GM18951 (cell line): Measurements from ENCODE around the gene JCAD.
"Not testable (repeated sequence)": the region's sequence is repeated elsewhere in the genome, so short reads cannot be mapped to it uniquely, and the experiment has no call there.

Source experiments
- POLR2A ChIP-seq: IDR thresholded peaks from 4 replicates; pipeline ENCODE4 v1.6.1; 2011; ENCODE audit warnings: mild to moderate bottlenecking; ENCODE audit not compliant: insufficient read length, insufficient read depth; ENCODE audit errors: extremely low read depth
- in situ Hi-C: fragments of 300-500 bp; cut with MboI; formaldehyde crosslinking; loops from one replicate; pipeline ENCODE4 v1.12.0; 2022; ENCODE audit warnings: low sequenced_read_pairs, mixed read lengths, inconsistent platforms; ENCODE audit not compliant: unreplicated experiment

JCAD gene, protein sequence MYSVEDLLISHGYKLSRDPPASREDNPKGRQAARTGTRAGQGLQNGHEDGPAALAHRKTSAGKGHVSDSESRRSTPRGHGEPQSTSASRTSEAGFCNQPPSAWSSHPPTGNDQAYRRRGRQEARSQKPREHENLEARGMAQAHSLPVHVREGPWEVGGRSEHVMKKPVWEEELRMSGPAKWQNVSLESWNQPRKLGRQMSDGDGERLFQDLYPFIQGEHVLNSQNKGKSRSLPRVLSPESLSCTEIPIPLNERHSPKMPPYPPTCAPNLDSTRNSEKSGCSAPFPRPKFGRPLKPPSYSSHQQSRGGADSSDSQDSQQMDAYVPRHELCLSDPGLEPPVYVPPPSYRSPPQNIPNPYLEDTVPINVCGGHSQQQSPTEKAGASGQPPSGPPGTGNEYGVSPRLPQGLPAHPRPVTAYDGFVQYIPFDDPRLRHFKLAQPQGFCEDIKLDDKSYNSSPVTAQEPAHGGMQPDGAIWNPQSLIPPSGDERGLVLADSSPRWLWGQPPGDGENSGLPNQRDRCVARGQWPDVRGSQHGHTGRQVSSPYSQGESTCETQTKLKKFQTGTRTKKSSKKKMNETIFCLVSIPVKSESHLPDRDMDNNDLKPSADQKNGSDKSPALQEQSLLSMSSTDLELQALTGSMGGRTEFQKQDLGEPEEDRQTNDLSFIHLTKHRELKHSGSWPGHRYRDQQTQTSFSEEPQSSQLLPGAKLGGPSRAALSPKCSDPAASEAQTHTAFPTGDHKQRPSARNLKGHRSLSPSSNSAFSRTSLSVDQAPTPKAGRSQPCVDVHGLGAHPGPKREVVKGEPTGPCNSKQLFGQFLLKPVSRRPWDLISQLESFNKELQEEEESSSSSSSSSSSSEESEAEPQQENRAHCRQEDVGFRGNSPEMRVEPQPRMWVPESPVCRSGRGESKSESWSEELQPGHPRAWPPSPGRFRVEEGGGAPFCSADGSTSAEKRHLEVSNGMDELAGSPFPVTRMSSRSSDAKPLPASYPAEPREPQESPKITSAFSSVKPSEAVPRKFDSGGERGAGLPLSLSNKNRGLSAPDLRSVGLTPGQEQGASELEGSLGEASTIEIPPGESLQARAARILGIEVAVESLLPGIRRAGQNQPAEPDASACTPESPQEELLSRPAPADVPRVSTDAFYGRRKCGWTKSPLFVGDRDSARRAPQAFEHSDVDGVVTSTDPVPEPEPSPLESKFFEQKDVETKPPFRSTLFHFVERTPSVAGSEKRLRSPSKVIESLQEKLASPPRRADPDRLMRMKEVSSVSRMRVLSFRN (N-terminal part only)

DNA sequence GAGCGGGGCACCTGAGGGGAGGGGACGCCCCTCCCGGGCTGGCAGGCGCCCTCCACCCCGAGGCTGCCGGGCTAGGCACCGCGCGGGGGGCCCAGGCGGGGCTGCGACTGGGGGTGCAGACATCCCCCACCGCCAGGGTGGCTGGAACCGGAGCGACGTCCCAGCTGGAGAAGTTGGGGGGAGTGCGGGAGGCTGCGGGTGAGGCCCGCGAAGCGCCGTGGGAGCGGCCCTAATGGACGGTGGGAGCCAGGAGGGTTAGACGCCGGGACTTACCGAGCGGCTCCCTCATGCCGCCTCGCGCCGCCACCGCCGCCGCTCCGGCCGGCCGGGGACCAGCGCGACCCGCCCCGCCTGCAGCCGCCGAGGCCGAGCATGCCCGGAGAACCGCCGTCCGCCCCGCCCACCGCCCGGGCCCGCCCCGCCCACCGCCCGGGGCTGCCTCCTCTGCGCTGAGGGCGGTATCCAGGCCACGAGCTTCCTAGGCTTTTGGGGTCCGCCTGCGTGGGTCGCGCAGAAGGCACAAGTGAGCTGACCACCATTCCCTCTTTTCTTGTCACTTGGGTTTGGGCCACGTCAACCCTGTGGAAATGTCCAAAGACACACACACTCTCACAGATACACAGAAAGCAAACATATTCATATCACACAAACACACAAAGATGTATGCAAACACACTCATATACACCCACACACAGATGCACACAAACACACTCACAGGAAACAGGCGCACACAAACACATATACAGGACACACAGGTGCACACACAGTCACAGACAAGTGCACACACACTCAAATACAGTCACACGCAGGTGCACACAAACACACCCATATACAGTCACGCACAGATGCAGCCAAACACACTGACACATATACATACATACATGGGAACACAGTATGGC, at the start of gene JCAD:
Gene JCAD, minus strand, starts transcription at position 378 of the 899 bp plus-strand sequence. CDS start 11,774 bp downstream, outside the sequence.
- no peak for TF ChIP-seq POLR2A
- in situ Hi-C loops, result no loop called here

DNA sequence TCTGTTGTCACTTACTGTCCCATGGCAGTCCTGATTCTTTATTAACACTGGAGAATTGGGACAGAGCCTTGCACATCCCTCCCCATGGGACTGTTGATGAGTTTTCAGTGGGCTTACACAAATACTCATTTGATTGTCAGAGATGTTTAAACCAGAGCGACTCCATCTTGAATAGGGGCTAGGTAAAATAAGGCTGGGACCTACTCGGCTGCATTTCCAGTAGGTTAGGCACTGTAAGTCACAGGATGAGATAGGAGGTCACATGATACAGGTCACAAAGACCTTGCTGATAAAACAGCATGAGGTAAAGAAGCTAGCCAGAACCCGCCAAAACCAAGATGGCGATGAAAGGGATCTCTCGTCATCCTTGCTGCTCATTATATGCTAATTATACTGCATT, 47.6 kb upstream of the JCAD start:
- no peak for TF ChIP-seq POLR2A

DNA sequence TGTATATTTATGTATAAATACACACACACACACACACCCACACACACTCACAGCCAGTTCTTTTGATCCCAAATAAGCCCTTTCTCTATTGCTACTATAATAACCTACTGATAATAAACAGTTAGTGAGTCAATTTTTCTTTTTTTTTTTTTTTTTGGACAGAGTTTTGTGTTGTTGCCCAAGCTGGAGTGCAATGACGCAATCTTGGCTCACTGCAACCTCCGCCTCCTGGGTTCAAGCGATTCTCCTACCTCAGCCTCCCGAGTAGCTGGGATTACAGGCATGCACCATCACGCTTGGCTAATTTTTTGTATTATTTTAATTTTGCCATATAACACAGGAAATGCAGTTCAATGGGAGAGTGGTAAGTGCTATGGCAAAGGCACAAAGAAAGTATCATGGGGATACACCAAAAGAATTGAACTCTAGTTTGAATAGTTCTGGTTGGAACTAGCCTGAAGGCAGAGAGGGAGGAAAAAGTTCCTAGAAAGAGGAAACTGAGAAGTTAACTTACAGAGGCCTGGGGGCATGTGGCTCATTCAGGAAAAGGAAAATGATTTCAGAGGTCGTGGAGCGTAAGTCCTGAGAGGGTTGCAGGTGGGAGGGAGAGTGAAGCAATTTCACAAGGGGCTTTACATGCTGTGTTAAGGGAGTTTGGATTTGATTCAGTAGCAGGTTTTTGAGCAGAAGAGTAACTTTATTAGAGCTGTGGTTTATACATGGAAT, 44.4 kb upstream of the JCAD start:
- TF ChIP-seq POLR2A, result no peak
- in situ Hi-C loops, result no loop called here

More for the DNA sequence above, 47.6 kb upstream of the JCAD start:
- in situ Hi-C loops, result no loop called here

DNA sequence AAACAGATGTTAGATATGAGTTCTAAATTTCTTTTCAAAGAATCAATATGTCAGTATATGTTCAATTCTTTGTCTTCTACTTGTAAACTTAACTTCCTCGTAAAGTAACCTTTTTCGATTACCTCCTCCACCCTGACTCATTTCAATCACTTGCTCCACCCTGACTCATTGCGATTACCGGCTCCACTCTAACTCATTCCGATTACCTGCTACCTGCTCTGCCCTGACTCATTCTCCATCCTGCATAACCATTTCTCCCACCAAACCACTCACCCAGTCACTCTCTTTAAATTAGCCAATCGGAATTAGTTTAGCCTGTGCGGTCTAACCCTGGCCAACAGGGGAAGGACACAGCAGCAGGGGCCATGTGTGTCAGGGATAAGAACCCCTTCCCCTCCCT, 40.3 kb upstream of the JCAD start:
- in situ Hi-C loops, result not testable (repeated sequence)

DNA sequence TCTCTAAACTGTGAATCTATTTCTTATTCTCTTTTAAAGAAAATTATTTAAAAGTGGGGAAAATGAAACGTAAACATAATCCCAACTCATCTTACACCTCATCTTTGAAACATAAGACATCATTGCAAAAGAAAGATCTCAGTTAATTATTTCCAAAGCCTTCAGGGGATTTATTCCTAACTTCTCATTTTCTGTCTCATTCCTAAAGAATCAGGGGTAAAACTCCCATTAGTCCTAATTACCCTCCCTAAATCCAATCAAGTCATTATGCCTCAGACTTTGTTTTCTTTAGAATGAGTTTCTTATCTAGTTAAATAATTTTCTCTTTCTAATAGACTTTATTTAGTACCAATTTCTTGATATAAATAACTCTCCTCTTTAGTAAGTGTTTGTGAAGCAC, 39.7 kb upstream of the JCAD start:
- in situ Hi-C loops, result no loop called here
- no peak for TF ChIP-seq POLR2A

DNA sequence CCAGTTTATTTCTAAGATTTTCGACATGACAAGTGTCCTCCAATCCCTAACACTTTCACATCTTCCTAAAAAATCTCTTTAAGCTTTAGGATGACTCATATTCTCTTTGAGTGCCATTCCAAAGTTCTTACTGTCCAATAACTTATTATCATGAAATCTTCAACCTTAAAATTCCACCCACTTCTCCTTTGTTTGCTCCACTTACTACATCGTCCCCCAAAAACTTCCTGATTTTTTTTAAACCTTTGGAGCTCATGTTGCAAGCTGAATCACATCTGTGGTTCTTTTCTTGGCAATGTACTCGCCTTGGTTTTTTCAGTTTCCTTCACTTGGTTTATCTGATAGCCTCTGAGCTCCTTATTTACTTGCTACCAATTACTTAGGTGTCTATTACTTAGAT, 39.2 kb upstream of the JCAD start:
- in situ Hi-C loops, result no loop called here
- TF ChIP-seq POLR2A, result no peak

DNA sequence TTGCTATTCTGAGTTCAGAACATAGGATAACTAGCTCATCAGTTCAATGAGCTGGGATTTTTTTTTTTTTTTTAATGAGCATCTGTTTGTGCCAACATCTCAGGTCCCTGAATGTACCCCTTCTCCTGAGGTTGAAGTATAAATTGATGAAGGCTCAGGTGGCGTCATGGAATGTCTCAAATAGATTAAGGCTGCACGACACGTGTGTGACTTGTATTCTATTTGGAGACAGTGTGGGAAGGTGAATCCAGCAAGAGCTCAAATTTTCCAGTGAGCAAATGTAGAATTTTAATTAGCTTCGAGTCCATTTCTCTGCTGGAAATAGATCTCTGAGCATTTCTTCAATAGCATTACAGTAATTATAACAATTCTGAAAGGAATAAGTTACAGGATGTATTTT, 37.2 kb upstream of the JCAD start:
- TF ChIP-seq POLR2A, result no peak
- in situ Hi-C loops, result no loop called here

DNA sequence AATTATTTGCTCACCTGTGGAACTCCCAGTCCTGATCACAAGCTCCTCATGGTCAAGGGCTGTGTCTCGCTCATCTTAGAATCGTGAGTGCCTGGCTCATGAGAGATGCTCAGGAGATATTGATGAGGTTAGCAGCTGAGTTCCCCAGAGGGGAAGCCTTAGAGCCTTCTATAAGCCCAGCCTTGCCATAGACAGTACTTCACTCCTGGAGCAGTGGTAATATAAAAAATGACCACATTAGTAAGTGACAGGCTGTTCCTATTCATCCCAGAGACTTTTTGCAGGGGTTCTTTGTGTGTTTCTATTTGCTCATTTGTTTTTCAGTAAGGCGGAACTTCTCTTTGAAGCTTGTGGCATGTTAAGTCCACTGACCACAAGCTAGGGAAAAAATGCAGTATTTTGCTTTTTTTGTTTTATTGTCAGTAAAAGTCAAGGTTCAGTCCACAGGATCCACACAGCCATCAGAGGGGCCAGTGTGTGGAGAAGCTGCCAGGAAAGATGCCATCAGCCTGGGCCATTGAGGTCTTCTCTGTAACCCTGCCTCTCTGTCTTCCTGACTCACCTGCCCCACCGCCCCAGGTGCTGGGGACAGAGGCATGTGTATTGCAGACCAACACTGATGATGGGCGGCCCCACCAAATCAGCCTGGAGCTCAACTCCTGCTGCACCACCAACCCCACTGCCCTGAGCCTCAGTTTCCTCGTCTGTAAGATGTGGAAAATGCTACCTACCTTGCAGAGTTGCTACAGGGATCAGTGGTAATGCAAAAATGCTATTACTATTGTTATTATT, 36.4 kb upstream of the JCAD start:
- in situ Hi-C loops, result no loop called here
- no peak for TF ChIP-seq POLR2A

DNA sequence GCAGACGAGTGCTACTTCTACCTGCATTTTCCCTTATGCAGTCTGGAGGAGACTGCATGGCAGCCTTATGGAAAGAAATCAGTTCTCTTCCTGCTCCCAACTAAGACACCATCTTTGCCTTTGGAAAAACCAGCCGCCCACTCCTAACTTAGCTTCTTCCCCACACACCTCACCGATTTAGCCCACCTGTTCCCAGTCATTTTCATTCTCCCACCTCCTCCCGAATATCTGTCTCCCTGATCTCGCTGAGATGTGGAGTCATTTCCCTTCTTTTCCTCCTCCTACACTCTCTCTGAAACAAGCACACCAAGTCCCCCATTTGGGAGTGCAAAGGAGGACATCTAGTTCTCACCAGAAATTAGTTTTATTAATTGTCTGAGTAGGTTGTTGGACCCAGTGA, 35.2 kb upstream of the JCAD start:
- TF ChIP-seq POLR2A, result no peak
- in situ Hi-C loops, result no loop called here

DNA sequence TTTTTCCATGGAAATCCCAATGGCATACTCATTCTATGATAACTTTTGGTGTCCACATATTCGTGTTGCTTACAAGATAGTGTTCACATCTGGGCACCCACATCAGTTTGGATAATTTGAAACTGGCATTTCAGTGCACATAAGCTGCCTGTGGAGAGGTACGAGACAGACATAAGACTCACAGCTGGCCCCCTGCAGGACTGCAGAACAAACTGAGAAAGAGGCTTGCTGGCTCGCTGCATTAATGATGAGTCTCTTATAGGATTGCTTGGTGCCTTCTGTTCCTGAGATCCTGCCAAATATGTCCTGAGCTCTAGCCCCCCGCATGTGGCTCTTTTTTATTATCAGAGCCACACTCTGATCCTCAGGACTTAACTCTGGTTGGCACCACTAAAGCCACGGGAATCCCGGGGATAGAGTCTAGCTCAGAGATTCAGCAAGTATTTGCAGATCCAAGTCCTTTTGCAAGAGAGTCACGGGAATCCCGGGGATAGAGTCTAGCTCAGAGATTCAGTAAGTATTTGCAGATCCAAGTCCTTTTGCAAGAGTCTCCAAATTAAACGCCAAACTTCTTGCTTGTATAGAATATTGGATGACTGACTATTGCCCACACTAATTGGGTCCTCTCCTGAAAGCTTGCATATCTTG, 34.0 kb upstream of the JCAD start:
- in situ Hi-C loops, result no loop called here
- TF ChIP-seq POLR2A, result no peak

DNA sequence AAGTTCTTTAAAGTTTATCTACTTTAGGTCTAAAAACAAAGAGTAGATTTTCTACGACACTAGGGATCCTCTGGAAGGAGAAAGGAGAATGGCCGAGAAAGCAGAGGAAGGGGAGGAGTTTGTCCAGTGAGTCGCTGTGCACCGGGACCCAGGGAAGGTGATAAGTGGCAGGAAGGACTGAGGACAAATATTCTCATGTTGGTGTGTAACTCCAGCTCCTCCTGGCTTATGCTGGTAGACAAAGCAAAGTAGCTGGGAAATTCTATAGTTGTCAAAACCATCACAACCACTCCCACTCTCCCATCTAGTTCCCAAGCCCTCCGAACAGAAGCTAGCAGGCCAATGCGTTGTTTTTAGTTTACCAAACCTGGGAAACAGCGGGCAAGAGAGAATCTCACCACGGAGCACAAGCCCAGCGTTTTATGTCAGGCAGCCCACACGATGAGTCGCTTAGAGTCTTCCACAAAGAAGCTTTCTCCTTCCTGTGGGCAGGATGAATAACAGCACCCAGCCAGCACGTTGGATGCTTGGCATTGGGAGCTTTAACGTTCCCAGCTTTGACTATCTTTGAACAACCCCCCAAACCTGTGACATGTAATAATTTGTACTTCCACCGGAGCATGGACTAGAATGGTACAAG, 32.9 kb upstream of the JCAD start:
- TF ChIP-seq POLR2A, result no peak
- in situ Hi-C loops, result no loop called here
